PC-3 (cell line): ENCODE data around the gene KLHL28.

ENCODE experiments used
- CTCF ChIP-seq: fragments of 300-600 bp; sonication (generic); conservative IDR thresholded peaks from 2 replicates; pipeline ENCODE4 v1.5.1; 2017; ENCODE audit warnings: antibody characterized with exemption, low read depth, mild to moderate bottlenecking, low read length
- EZH2phosphoT487 ChIP-seq: fragments of 300-600 bp; sonication (generic); IDR thresholded peaks from 2 replicates; pipeline ENCODE4 v1.6.1; 2018; ENCODE audit warnings: mild to moderate bottlenecking, antibody characterized with exemption, low read length, borderline replicate concordance

- TF ChIP-seq CTCF (no peak), EZH2phosphoT487 (no peak)
Observed at GRCh38 chr14:44956866-44957265, 4.9 kb downstream of the KLHL28 start.
